Ureter (tissue), 1 donor: ENCODE measurements around the gene ARPC5L. TPM values are rescaled to one million over a fixed set of nuclear protein-coding genes. Genes with fewer than 3 reads are reported as not detected.
"Not testable (repeated sequence)": the region's sequence is repeated elsewhere in the genome, so short reads cannot be mapped to it uniquely, and the experiment has no call there.

Experiments used
- DNase-seq: peaks from one replicate; pipeline ENCODE4 v3.0.0-alpha.2; 2020; ENCODE audit warnings: low spot score
- total RNA-seq: library from RNA; stranded (reverse); gene quantifications from one replicate; pipeline ENCODE4 v1.2.4, GENCODE V29; 2023
- donor health status: DM: yes; HTN: yes; CAD: no.

ARPC5L gene
- total RNA-seq, 1 donor from 2014 or later: 36.5 TPM

GRCh38 chr9:124840300-124840833 is 21.6 kb upstream of the ARPC5L start:
- DNase-seq: no peak

GRCh38 chr9:124841075-124841821 is 20.7 kb upstream of the ARPC5L start:
- DNase-seq: no peak

- no peak for DNase-seq
These were observed 18.4 kb upstream of the ARPC5L start for GRCh38 chr9:124843456-124844034.

- DNase-seq: no peak
These were observed 17.6 kb upstream of the ARPC5L start for GRCh38 chr9:124844291-124844690.

GRCh38 chr9:124846467-124846866 is 15.5 kb upstream of the ARPC5L start:
- not testable (repeated sequence) for DNase-seq

GRCh38 chr9:124846969-124847368 is 15.0 kb upstream of the ARPC5L start:
- no peak for DNase-seq

GRCh38 chr9:124849801-124850200 is 12.1 kb upstream of the ARPC5L start:
- DNase-seq: no peak

- DNase-seq: no peak
These were observed 9.7 kb upstream of the ARPC5L start for GRCh38 chr9:124852121-124852828.

- DNase-seq: no peak
These were observed 8.9 kb upstream of the ARPC5L start, which contains the start of gene WDR38 for GRCh38 chr9:124852829-124853531. Gene WDR38, plus strand, starts transcription at chr9:124853460. Its CDS starts 72 bp downstream, at chr9:124853532.

- DNase-seq: no peak
These were observed 8.3 kb upstream of the ARPC5L start for GRCh38 chr9:124853605-124854143.

GRCh38 chr9:124854161-124854560 is 7.8 kb upstream of the ARPC5L start:
- no peak for DNase-seq

GRCh38 chr9:124854822-124855221 is 7.1 kb upstream of the ARPC5L start:
- no peak for DNase-seq

GRCh38 chr9:124855566-124855943 is 6.4 kb upstream of the ARPC5L start:
- no peak for DNase-seq

- DNase-seq: no peak
These were observed 5.8 kb upstream of the ARPC5L start for GRCh38 chr9:124855944-124856765.

- no peak for DNase-seq
These were observed 4.3 kb upstream of the ARPC5L start for GRCh38 chr9:124857533-124858162.

- no peak for DNase-seq
These were observed 3.4 kb upstream of the ARPC5L start for GRCh38 chr9:124858330-124859046.

GRCh38 chr9:124859803-124860581 is 1.9 kb upstream of the ARPC5L start:
- no peak for DNase-seq

- DNase-seq: no peak
These were observed 1.2 kb upstream of the ARPC5L start for GRCh38 chr9:124860582-124861341.
